HL-60 (cell line): ENCODE data around the gene CACNA2D1.

ENCODE experiments used
- DNase-seq, 2 experiments: peaks; one replicate each; pipeline ENCODE4 v3.0.0-alpha.2; 2010 to 2020; ENCODE audit warnings: low read depth in 1 of 2, low spot score in 1 of 2
- H3K27ac ChIP-seq: fragments of 250-450 bp; sonication (Bioruptor Pico); replicated peaks from 2 replicates; pipeline ENCODE4 v1.5.1; 2020; ENCODE audit warnings: mild to moderate bottlenecking, moderate library complexity
- H3K27me3 ChIP-seq: fragments of 250-450 bp; sonication (Bioruptor Pico); 2 replicates; pipeline ENCODE4 v1.5.1; 2021; ENCODE audit warnings: mild to moderate bottlenecking, moderate library complexity; ENCODE audit not compliant: insufficient read depth, poor library complexity, severe bottlenecking
- H3K4me3 ChIP-seq: replicated peaks from 2 replicates; pipeline ENCODE4 v1.5.1; 2011; ENCODE audit warnings: mild to moderate bottlenecking, control low read depth, low read length; ENCODE audit not compliant: insufficient read depth
- GABPA ChIP-seq: IDR thresholded peaks from 2 replicates; pipeline ENCODE4 v1.6.1; 2012; ENCODE audit warnings: low read depth
- POLR2AphosphoS5 ChIP-seq: IDR thresholded peaks from 2 replicates; pipeline ENCODE4 v1.6.1; 2012; ENCODE audit warnings: low read depth
- SPI1 ChIP-seq: IDR thresholded peaks from 2 replicates; pipeline ENCODE4 v1.6.1; 2012; ENCODE audit warnings: low read depth, mild to moderate bottlenecking, borderline replicate concordance
- TF ChIP-seq, protein P1 (sequence below): IDR thresholded peaks from one replicate; pipeline ENCODE4 v1.5.1; 2011; ENCODE audit warnings: low read length, control low read depth, inconsistent platforms; ENCODE audit not compliant: insufficient read depth
- TF ChIP-seq, protein P2 (sequence below): IDR thresholded peaks from 2 replicates; pipeline ENCODE4 v1.6.1; 2012; ENCODE audit warnings: low read depth; ENCODE audit not compliant: insufficient replicate concordance

Gene CACNA2D1

DNA sequence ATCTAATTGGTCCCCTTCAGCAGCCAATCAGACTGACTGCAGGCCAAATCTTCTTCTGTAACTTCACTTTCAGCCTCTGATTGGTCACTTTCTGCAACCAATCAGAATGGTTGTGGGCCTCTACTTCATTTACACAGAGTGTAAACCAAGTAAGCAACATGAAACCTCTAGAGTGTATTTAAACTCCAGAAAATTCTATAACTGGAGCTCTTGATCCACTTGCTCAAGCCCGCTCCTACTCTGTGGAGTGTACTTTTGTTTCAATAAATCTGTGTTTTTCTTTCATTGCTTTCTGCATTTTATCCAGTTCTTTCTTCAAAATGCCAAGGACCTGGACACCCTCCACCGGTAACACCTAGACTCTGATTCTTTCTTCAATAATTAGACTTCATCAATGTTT, 319.1 kb downstream of the CACNA2D1 start:
- Histone ChIP-seq H3K27me3 (no peaks in the 10 kb centered on the region), H3K4me3 (no peak overlapping the region), H3K27ac (no peak overlapping the region)
- DNase-seq = no peak
- TF ChIP-seq, protein P1, sequence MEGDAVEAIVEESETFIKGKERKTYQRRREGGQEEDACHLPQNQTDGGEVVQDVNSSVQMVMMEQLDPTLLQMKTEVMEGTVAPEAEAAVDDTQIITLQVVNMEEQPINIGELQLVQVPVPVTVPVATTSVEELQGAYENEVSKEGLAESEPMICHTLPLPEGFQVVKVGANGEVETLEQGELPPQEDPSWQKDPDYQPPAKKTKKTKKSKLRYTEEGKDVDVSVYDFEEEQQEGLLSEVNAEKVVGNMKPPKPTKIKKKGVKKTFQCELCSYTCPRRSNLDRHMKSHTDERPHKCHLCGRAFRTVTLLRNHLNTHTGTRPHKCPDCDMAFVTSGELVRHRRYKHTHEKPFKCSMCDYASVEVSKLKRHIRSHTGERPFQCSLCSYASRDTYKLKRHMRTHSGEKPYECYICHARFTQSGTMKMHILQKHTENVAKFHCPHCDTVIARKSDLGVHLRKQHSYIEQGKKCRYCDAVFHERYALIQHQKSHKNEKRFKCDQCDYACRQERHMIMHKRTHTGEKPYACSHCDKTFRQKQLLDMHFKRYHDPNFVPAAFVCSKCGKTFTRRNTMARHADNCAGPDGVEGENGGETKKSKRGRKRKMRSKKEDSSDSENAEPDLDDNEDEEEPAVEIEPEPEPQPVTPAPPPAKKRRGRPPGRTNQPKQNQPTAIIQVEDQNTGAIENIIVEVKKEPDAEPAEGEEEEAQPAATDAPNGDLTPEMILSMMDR = no peak
- TF ChIP-seq GABPA (no peak), POLR2AphosphoS5 (no peak), SPI1 (no peak)
- TF ChIP-seq, protein P2, sequence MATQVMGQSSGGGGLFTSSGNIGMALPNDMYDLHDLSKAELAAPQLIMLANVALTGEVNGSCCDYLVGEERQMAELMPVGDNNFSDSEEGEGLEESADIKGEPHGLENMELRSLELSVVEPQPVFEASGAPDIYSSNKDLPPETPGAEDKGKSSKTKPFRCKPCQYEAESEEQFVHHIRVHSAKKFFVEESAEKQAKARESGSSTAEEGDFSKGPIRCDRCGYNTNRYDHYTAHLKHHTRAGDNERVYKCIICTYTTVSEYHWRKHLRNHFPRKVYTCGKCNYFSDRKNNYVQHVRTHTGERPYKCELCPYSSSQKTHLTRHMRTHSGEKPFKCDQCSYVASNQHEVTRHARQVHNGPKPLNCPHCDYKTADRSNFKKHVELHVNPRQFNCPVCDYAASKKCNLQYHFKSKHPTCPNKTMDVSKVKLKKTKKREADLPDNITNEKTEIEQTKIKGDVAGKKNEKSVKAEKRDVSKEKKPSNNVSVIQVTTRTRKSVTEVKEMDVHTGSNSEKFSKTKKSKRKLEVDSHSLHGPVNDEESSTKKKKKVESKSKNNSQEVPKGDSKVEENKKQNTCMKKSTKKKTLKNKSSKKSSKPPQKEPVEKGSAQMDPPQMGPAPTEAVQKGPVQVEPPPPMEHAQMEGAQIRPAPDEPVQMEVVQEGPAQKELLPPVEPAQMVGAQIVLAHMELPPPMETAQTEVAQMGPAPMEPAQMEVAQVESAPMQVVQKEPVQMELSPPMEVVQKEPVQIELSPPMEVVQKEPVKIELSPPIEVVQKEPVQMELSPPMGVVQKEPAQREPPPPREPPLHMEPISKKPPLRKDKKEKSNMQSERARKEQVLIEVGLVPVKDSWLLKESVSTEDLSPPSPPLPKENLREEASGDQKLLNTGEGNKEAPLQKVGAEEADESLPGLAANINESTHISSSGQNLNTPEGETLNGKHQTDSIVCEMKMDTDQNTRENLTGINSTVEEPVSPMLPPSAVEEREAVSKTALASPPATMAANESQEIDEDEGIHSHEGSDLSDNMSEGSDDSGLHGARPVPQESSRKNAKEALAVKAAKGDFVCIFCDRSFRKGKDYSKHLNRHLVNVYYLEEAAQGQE = no peak

DNA sequence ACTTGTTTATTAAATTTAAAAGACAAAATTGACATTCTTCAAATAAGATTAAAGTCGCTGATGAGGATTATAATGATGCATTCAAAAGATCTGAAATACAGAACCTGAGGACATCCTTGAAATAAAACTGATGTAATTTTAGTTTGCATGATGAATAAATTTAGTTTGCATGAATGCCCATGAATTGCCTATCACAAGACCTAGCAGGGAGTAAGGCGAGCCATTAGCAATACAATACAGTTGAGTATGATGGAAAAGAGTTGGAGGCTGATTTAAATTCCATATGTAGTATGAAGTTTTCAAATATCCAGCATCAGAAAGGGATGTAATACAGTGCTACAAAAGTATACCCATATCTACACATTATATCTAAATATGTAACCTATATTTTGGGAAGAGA, 321.3 kb downstream of the CACNA2D1 start:
- no peaks in the 10 kb centered on the region for H3K27me3 ChIP-seq
- no peak overlapping the region for H3K27ac ChIP-seq
- no peak for DNase-seq
- no peak overlapping the region for H3K4me3 ChIP-seq
- TF ChIP-seq, protein P2 = no peak
- TF ChIP-seq POLR2AphosphoS5 (no peak), GABPA (no peak), SPI1 (no peak)
- TF ChIP-seq, protein P1 = no peak

DNA sequence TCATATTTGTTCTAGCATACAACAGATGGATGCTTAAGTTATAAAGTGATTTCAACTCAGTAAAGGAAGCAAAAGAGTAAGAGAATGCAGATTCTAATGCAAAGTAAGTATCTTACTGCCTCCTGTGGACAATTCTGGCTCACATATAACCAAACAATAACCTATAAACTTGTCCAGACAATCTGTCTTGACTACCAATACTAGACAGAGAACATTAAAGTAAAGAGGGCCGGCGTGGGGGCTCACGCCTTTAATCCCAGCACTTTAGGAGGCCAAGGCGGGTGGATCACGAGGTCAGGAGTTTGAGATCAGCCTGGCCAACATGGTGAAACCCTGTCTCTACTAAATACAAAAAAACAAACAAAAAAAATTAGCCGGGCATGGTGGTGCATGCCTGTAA, 329.3 kb downstream of the CACNA2D1 start:
- H3K27me3 ChIP-seq = no peaks in the 10 kb centered on the region
- DNase-seq = no peak
- no peak overlapping the region for H3K4me3 ChIP-seq
- H3K27ac ChIP-seq = no peak overlapping the region
- TF ChIP-seq SPI1 (no peak), POLR2AphosphoS5 (no peak), GABPA (no peak)
- TF ChIP-seq, protein P1 = no peak
- TF ChIP-seq, protein P2 = no peak
